Activated naive CD4-positive, alpha-beta T cell treated with anti-CD3 and anti-CD28 coated beads for 36 hours (primary cell): ENCODE data around the gene CAPRIN2. TPM values are rescaled to one million over a fixed set of nuclear protein-coding genes. Genes with fewer than 3 reads are reported as not detected.
A peak's percentile ranks its signal among the peaks of the same experiment; 100 is the strongest.

Source experiments
- CTCF ChIA-PET: fragments of 350-600 bp; sonication (Branson Sonifier 250); formaldehyde crosslinking; loops from one replicate; lab custom pipeline; 2021; ENCODE audit warnings: antibody characterized with exemption; lab: Charles Lee
- DNase-seq: peaks from one replicate; pipeline ENCODE4 v3.0.0-alpha.2; 2020
- H3K27ac Mint-ChIP-seq: one replicate; pipeline ENCODE4 v1.8.0; 2021; ENCODE audit warnings: mild to moderate bottlenecking, mixed read lengths
- H3K27me3 Mint-ChIP-seq: one replicate; pipeline ENCODE4 v1.8.0; 2021; ENCODE audit warnings: low read depth, mixed read lengths
- H3K36me3 Mint-ChIP-seq: one replicate; pipeline ENCODE4 v1.8.0; 2021; ENCODE audit warnings: low read depth, mixed read lengths
- H3K4me1 Mint-ChIP-seq: one replicate; pipeline ENCODE4 v1.8.0; 2021; ENCODE audit warnings: low read depth, mixed read lengths
- H3K4me3 Mint-ChIP-seq: one replicate; pipeline ENCODE4 v1.8.0; 2021; ENCODE audit warnings: mild to moderate bottlenecking, moderate library complexity, mixed read lengths
- H3K9me3 Mint-ChIP-seq: one replicate; pipeline ENCODE4 v1.8.0; 2021; ENCODE audit warnings: mixed read lengths
- intact Hi-C: fragments of 100-400 bp; cut with micrococcal nuclease; formaldehyde crosslinking; loops from one replicate; pipeline ENCODE4 v1.15.1; 2023
- total RNA-seq, 2 experiments: library from RNA; stranded (reverse); gene quantifications; one replicate each; pipeline ENCODE4 v1.2.3, GENCODE V29; 2021

Gene CAPRIN2
- total RNA-seq, 2 experiments from 2014 or later: 10.3 to 11.3 TPM

DNA sequence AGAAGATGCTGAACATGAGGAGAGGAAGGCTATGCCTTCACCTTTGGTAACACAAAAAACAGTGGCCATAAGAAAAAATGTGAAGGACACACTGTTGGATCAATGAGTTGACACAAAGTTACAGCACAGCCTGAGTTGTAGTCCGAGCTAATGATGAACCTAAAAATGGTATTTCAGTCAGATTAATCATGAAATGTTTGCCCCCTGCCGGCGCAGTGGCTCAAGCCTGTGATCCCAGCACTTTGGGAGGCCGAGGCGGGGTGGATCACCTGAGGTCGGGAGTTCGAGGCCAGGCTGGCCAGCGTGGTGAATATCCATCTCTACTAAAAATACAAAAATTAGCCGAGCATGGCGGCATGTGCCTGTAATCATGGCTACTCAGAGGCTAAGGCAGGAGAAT, 1.3 kb upstream of the CAPRIN2 start:
- intact Hi-C loops: loop anchor here (10.0 kb wide), 3 partner anchors 1349 to 1919 kb away; partner anchors contain the start of genes BICD1 and DNM1L
- H3K4me1 Mint-ChIP-seq: peaks cover 33% of the 10 kb centered on the region
- CTCF ChIA-PET: interaction anchor here (0.6 kb wide), 1 partner anchor 95 kb away, joined by 3 read pairs; no protein-coding TSS in a partner anchor
- no peak for DNase-seq
- no peak overlapping the region for H3K27ac Mint-ChIP-seq
- H3K4me3 Mint-ChIP-seq: no peak overlapping the region
- no peaks in the 10 kb centered on the region for H3K27me3 Mint-ChIP-seq
- H3K36me3 Mint-ChIP-seq: no peaks in the 10 kb centered on the region
- H3K9me3 Mint-ChIP-seq: no peaks in the 10 kb centered on the region

DNA sequence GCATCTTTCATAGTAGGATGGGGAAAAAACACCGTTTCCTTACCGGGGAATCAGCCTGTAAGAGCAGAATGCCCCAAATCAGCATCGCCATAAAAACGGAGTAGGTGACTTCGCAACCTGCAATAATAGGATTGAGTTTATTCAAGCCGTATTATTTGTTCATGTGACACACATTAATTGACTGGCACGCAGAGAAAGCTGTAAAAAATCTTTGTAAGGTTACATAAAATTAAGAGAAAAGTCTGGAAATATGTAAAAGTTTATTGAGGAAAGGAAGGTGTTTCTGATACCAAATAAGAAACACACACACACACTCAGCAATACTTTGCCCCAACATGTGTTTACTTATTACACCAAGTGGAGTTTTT, 628 bp upstream of the CAPRIN2 start:
- DNase-seq: no peak
- Mint-ChIP-seq H3K36me3 (peaks cover 2% of the 10 kb centered on the region), H3K4me1 (peaks cover 38% of the 10 kb centered on the region), H3K27me3 (no peaks in the 10 kb centered on the region), H3K9me3 (no peaks in the 10 kb centered on the region), H3K27ac (peak overlapping the region; percentile 7), H3K4me3 (peak overlapping the region; percentile 94)
- intact Hi-C loops: loop anchor here (1.0 to 10.0 kb wide), 9 partner anchors 40 to 1919 kb away; partner anchors contain the start of genes BICD1, DNM1L and SINHCAF
- CTCF ChIA-PET: interaction anchor here (0.6 to 1.3 kb wide), 2 partner anchors 60 to 94 kb away, joined by 3 to 4 read pairs; partner anchors contain the start of gene IPO8

- Mint-ChIP-seq H3K4me3 (peak overlapping the region; percentile 94), H3K9me3 (no peaks in the 10 kb centered on the region), H3K36me3 (peaks cover 2% of the 10 kb centered on the region), H3K27ac (peak overlapping the region; percentile 51), H3K4me1 (peaks cover 38% of the 10 kb centered on the region), H3K27me3 (no peaks in the 10 kb centered on the region)
- intact Hi-C loops: loop anchor here (1.0 to 10.0 kb wide), 9 partner anchors 59 to 1920 kb away; partner anchors contain the start of genes BICD1, DNM1L, ERGIC2 and IPO8
- DNase-seq: peak; percentile 44
- CTCF ChIA-PET: interaction anchor here (1.1 to 2.3 kb wide), 6 partner anchors 11 to 93 kb away, joined by 3 to 16 read pairs (median 5); partner anchors contain the start of gene IPO8
Observed at GRCh38 chr12:30754383-30754749, 385 bp downstream of the CAPRIN2 start.

DNA sequence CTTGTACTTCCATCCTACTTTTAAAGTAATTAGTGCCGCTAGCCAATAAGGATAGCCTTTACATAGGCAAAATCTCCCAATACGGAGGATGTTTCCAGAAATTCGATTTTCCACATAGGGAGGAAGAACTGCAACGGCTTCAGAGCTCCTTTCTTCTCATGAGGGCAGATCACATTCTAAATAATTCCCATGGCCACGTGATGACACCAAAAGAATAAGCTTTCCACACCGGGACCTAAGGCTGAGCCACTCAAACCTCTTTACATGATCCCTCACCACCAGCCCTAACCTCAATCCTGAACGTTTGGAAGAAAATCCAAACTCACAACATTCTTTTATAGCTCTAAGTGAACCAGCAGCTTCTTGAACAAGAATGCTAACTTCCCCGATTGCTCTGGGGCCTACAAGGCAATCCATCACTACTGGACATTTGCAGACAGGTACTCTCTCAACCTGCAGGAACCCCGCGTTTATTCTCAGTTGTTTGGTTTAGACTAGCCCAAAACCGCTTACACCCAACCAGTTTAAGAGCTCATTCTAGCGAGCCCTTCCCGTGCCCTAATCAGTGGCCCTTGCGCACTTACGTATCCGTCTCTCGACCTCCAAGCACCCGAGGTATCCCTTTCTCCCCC, 884 bp downstream of the CAPRIN2 start:
- intact Hi-C loops: loop anchor here (1.0 to 10.0 kb wide), 9 partner anchors 59 to 1921 kb away; partner anchors contain the start of genes BICD1, DNM1L, ERGIC2 and IPO8
- Mint-ChIP-seq H3K4me1 (peaks cover 38% of the 10 kb centered on the region), H3K9me3 (no peaks in the 10 kb centered on the region), H3K27me3 (no peaks in the 10 kb centered on the region), H3K4me3 (peak overlapping the region; percentile 94), H3K27ac (peak overlapping the region; percentile 51), H3K36me3 (peaks cover 2% of the 10 kb centered on the region)
- CTCF ChIA-PET: interaction anchor here (0.6 to 2.3 kb wide), 9 partner anchors 10 to 93 kb away, joined by 3 to 16 read pairs (median 5); partner anchors contain the start of gene IPO8
- no peak for DNase-seq

GRCh38 chr12:30753233-30753632, 1.5 kb downstream of the CAPRIN2 start:
- Mint-ChIP-seq H3K27ac (no peak overlapping the region), H3K9me3 (no peaks in the 10 kb centered on the region), H3K27me3 (no peaks in the 10 kb centered on the region), H3K36me3 (peaks cover 2% of the 10 kb centered on the region), H3K4me3 (peak overlapping the region; percentile 94), H3K4me1 (peaks cover 38% of the 10 kb centered on the region)
- intact Hi-C loops: loop anchor here (10.0 kb wide), 3 partner anchors 1352 to 1922 kb away; partner anchors contain the start of genes BICD1 and DNM1L
- DNase-seq: peak; percentile 39
- CTCF ChIA-PET: interaction anchor here (0.6 to 2.3 kb wide), 12 partner anchors 10 to 94 kb away, joined by 3 to 16 read pairs (median 3); partner anchors contain the start of gene IPO8

DNA sequence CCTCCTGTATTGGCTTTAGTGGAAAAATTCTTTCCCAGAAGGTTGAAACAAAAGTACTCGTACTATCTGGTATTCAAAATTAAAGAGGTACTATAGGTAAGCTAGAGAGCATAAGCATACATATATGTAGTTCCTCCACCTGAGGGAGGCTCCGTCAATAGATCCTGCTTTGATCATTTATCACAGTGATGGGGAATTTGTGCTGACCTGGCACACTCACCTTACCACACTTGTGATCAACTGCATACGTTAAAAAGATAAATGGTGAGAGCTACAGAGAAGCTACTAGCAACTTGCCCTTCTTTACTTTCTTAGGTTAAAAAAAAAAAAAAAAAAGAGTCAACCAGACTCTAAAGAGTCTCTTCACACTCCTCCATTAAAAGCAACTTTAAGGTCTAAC, 2.5 kb downstream of the CAPRIN2 start:
- CTCF ChIA-PET: interaction anchor here (0.6 to 2.3 kb wide), 6 partner anchors 18 to 1285 kb away, joined by 3 to 16 read pairs (median 3); partner anchors contain the start of gene IPO8
- intact Hi-C loops: loop anchor here (10.0 kb wide), 3 partner anchors 1353 to 1923 kb away; partner anchors contain the start of genes BICD1 and DNM1L
- no peaks in the 10 kb centered on the region for H3K9me3 Mint-ChIP-seq
- no peaks in the 10 kb centered on the region for H3K27me3 Mint-ChIP-seq
- H3K36me3 Mint-ChIP-seq: peaks cover 9% of the 10 kb centered on the region
- H3K4me3 Mint-ChIP-seq: no peak overlapping the region
- H3K27ac Mint-ChIP-seq: no peak overlapping the region
- DNase-seq: no peak
- peaks cover 36% of the 10 kb centered on the region for H3K4me1 Mint-ChIP-seq

GRCh38 chr12:30748147-30748546, 6.6 kb downstream of the CAPRIN2 start:
- H3K9me3 Mint-ChIP-seq: no peaks in the 10 kb centered on the region
- intact Hi-C loops: no loop called here
- H3K27ac Mint-ChIP-seq: no peak overlapping the region
- no peak overlapping the region for H3K4me3 Mint-ChIP-seq
- no peak for DNase-seq
- peaks cover 17% of the 10 kb centered on the region for H3K36me3 Mint-ChIP-seq
- CTCF ChIA-PET: no interaction called here
- peaks cover 13% of the 10 kb centered on the region for H3K4me1 Mint-ChIP-seq
- H3K27me3 Mint-ChIP-seq: no peaks in the 10 kb centered on the region

- H3K36me3 Mint-ChIP-seq: peaks cover 19% of the 10 kb centered on the region
- intact Hi-C loops: no loop called here
- DNase-seq: no peak
- no peaks in the 10 kb centered on the region for H3K9me3 Mint-ChIP-seq
- H3K27me3 Mint-ChIP-seq: no peaks in the 10 kb centered on the region
- no peak overlapping the region for H3K4me3 Mint-ChIP-seq
- CTCF ChIA-PET: no interaction called here
- H3K27ac Mint-ChIP-seq: no peak overlapping the region
- peaks cover 8% of the 10 kb centered on the region for H3K4me1 Mint-ChIP-seq
Observed at GRCh38 chr12:30746190-30746589, 8.6 kb downstream of the CAPRIN2 start.

GRCh38 chr12:30744321-30744720, 10.4 kb downstream of the CAPRIN2 start:
- CTCF ChIA-PET: interaction anchor here (1.5 to 1.9 kb wide), 2 partner anchors 9 to 10 kb away, joined by 5 read pairs; no protein-coding TSS in a partner anchor
- Mint-ChIP-seq H3K9me3 (no peaks in the 10 kb centered on the region), H3K27ac (no peak overlapping the region), H3K4me3 (no peak overlapping the region), H3K36me3 (peaks cover 22% of the 10 kb centered on the region), H3K27me3 (no peaks in the 10 kb centered on the region), H3K4me1 (peaks cover 3% of the 10 kb centered on the region)
- intact Hi-C loops: no loop called here
- no peak for DNase-seq

DNA sequence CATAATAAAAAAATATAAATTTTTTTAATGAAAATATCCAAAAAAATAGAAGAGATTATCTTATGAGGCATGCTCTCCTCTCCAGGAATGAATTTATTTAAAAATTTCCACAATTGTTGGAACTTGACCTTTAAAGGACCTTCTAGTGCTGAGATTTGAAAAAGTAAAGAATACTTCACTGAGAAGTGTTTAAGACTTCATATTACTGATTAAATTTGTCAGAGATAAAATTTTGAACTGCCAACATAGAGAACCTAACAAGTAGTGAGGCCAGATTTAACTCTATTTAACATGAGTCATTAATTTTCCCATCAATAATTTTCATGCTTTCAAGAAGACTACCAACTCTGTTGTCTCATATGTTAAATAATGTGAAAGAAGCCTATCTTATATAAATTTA, 14.5 kb downstream of the CAPRIN2 start:
- CTCF ChIA-PET: no interaction called here
- Mint-ChIP-seq H3K27ac (no peak overlapping the region), H3K27me3 (no peaks in the 10 kb centered on the region), H3K36me3 (peaks cover 20% of the 10 kb centered on the region), H3K9me3 (peaks cover 2% of the 10 kb centered on the region), H3K4me3 (no peak overlapping the region), H3K4me1 (no peaks in the 10 kb centered on the region)
- intact Hi-C loops: no loop called here
- DNase-seq: no peak

DNA sequence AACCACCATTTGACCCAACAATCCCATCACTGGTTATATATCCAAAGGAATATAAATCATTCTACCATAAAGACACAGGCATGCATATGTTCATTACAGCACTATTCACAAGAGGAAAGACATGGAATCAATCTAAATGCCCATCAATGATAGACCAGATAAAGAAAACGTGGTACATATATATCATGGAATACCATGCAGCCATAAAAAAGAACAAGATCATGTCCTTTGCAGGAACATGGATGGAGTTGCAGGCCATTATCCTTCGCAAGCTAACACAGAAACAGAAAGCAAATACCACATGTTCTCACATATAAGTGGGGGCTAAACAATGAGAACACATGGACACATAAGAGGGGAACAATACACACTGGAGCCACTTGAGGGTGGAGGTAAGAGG, 15.7 kb downstream of the CAPRIN2 start:
- CTCF ChIA-PET: interaction anchor here (0.9 kb wide), 1 partner anchor 15 kb away, joined by 3 read pairs; no protein-coding TSS in a partner anchor
- Mint-ChIP-seq H3K4me1 (no peaks in the 10 kb centered on the region), H3K36me3 (peaks cover 22% of the 10 kb centered on the region), H3K27ac (no peak overlapping the region), H3K27me3 (no peaks in the 10 kb centered on the region), H3K4me3 (no peak overlapping the region), H3K9me3 (peaks cover 2% of the 10 kb centered on the region)
- intact Hi-C loops: no loop called here
- DNase-seq: no peak

GRCh38 chr12:30732954-30733637, 21.7 kb downstream of the CAPRIN2 start:
- peaks cover 20% of the 10 kb centered on the region for H3K36me3 Mint-ChIP-seq
- H3K27me3 Mint-ChIP-seq: no peaks in the 10 kb centered on the region
- DNase-seq: no peak
- no peaks in the 10 kb centered on the region for H3K4me1 Mint-ChIP-seq
- CTCF ChIA-PET: interaction anchor here (0.9 kb wide), 1 partner anchor 112 kb away, joined by 4 read pairs; no protein-coding TSS in a partner anchor
- H3K27ac Mint-ChIP-seq: no peak overlapping the region
- intact Hi-C loops: no loop called here
- H3K9me3 Mint-ChIP-seq: no peaks in the 10 kb centered on the region
- no peak overlapping the region for H3K4me3 Mint-ChIP-seq
